GM21515 (cell line): Measurements from ENCODE around the gene UTP20.
"Not testable (repeated sequence)": the region's sequence is repeated elsewhere in the genome, so short reads cannot be mapped to it uniquely, and the experiment has no call there.

ENCODE experiments used
- ATAC-seq: cut with Tn5 transposase; IDR thresholded peaks from one replicate; pipeline ENCODE4 v1.9.1; 2021; ENCODE audit not compliant: unreplicated experiment

UTP20 gene

GRCh38 chr12:101325590-101325989 lies 45.7 kb downstream of the UTP20 start:
- no peak for ATAC-seq

- ATAC-seq: no peak
These were observed 47.1 kb downstream of the UTP20 start for GRCh38 chr12:101327051-101327450.

GRCh38 chr12:101327546-101327945 lies 47.6 kb downstream of the UTP20 start:
- ATAC-seq: no peak

- no peak for ATAC-seq
These were observed 49.0 kb downstream of the UTP20 start for GRCh38 chr12:101328917-101329316.

- no peak for ATAC-seq
These were observed 50.7 kb downstream of the UTP20 start for GRCh38 chr12:101330631-101331030.

GRCh38 chr12:101336437-101336836 lies 56.5 kb downstream of the UTP20 start:
- ATAC-seq: no peak

- no peak for ATAC-seq
These were observed 58.2 kb downstream of the UTP20 start for GRCh38 chr12:101338087-101338486.

GRCh38 chr12:101343893-101344292 lies 64.0 kb downstream of the UTP20 start:
- ATAC-seq: no peak

- no peak for ATAC-seq
These were observed 71.8 kb downstream of the UTP20 start for GRCh38 chr12:101351682-101352081.

- ATAC-seq: no peak
These were observed 76.9 kb downstream of the UTP20 start for GRCh38 chr12:101356794-101357193.

- ATAC-seq: no peak
These were observed 81.5 kb downstream of the UTP20 start for GRCh38 chr12:101361455-101361854.

GRCh38 chr12:101368016-101368415 lies 88.1 kb downstream of the UTP20 start:
- no peak for ATAC-seq

GRCh38 chr12:101372431-101372830 lies 92.5 kb downstream of the UTP20 start:
- ATAC-seq: no peak

GRCh38 chr12:101375573-101375972 lies 95.7 kb downstream of the UTP20 start:
- no peak for ATAC-seq

- ATAC-seq: no peak
These were observed 99.2 kb downstream of the UTP20 start for GRCh38 chr12:101379149-101379548.

GRCh38 chr12:101391181-101391580 lies 111.3 kb downstream of the UTP20 start:
- ATAC-seq: not testable (repeated sequence)

GRCh38 chr12:101407049-101407435 lies 127.1 kb downstream of the UTP20 start:
- ATAC-seq: peak; percentile 17

- ATAC-seq: peak; percentile 90
These were observed 127.8 kb downstream of the UTP20 start, which contains the start of gene ARL1 for GRCh38 chr12:101407436-101408345. ARL1 (minus strand) TSS chr12:101407772; CDS start chr12:101407645, 127 bp downstream.

GRCh38 chr12:101410169-101410568 lies 130.3 kb downstream of the UTP20 start:
- not testable (repeated sequence) for ATAC-seq

GRCh38 chr12:101414533-101415119 lies 134.7 kb downstream of the UTP20 start:
- ATAC-seq: no peak

- ATAC-seq: no peak
These were observed 135.3 kb downstream of the UTP20 start for GRCh38 chr12:101415228-101415627.

- not testable (repeated sequence) for ATAC-seq
These were observed 142.2 kb downstream of the UTP20 start for GRCh38 chr12:101422066-101422465.
